NCI-H345 treated with DMSO at 0.1 percent for 48 hours (cell line): ENCODE measurements around the gene DHX8.

ENCODE experiments used
- DNase-seq: peaks from one replicate; lab custom pipeline; 2025; ENCODE audit not compliant: unreplicated experiment; lab: John Stamatoyannopoulos, UW

Gene DHX8

GRCh38 chr17:43572368-43572980 is 88.7 kb downstream of the DHX8 start:
- DNase-seq = no peak

GRCh38 chr17:43573579-43574321 is 90.0 kb downstream of the DHX8 start:
- DNase-seq = no peak

- no peak for DNase-seq
Observed at GRCh38 chr17:43574348-43574747, 90.6 kb downstream of the DHX8 start.

GRCh38 chr17:43574896-43575525 is 91.2 kb downstream of the DHX8 start:
- DNase-seq = no peak
